Measurements from ENCODE around the gene GLCE.
A peak's percentile ranks its signal among the peaks of the same experiment; 100 is the strongest.
"Not testable (repeated sequence)": the region's sequence is repeated elsewhere in the genome, so short reads cannot be mapped to it uniquely, and the experiment has no call there.

The GLCE gene

DNA sequence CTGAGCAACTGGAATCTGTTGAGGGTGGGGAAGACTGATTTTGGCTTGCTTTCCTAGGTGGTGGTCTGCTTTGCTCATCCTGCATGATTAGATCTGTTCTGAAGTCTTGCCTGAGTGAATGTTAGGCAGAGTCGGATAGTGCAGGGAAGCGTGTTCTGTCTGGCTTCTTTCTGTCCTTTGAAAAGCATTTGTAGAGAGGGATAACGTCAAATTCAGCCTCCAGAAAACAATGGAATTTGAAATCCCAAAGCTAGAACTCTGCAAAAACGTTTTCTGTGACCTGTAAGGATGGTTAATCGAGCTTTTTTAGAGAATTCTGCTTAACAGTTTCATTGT, 1.4 kb downstream of the GLCE start:
- H3K4me1 Mint-ChIP-seq: peaks cover 11% of the 10 kb centered on the region
- no peaks in the 10 kb centered on the region for H3K9me3 Mint-ChIP-seq
- no peaks in the 10 kb centered on the region for H3K27me3 Mint-ChIP-seq (ENCODE audit: low read depth)
- H3K36me3 Mint-ChIP-seq (ENCODE audit: low read depth): no peaks in the 10 kb centered on the region
- H3K4me3 Mint-ChIP-seq: peak overlapping the region; percentile 98 to 100 (median 99)
- TF ChIP-seq CTCF (IDR thresholded peaks at IDR 0.05; ENCODE audit: unreplicated experiment in 3 of 3): no peak
- peak overlapping the region; percentile 71 to 88 (median 79) for H3K27ac Mint-ChIP-seq

GRCh38 chr15:69163141-69163669, 2.8 kb downstream of the GLCE start:
- H3K27me3 Mint-ChIP-seq (ENCODE audit: low read depth): no peaks in the 10 kb centered on the region
- no peak for TF ChIP-seq CTCF (IDR thresholded peaks at IDR 0.05; ENCODE audit: unreplicated experiment in 3 of 3)
- no peaks in the 10 kb centered on the region for H3K9me3 Mint-ChIP-seq
- no peak overlapping the region for H3K27ac Mint-ChIP-seq
- H3K4me3 Mint-ChIP-seq: peak overlapping the region; percentile 13 to 47 (median 45)
- no peaks in the 10 kb centered on the region for H3K36me3 Mint-ChIP-seq (ENCODE audit: low read depth)
- H3K4me1 Mint-ChIP-seq: peaks cover 11% of the 10 kb centered on the region

DNA sequence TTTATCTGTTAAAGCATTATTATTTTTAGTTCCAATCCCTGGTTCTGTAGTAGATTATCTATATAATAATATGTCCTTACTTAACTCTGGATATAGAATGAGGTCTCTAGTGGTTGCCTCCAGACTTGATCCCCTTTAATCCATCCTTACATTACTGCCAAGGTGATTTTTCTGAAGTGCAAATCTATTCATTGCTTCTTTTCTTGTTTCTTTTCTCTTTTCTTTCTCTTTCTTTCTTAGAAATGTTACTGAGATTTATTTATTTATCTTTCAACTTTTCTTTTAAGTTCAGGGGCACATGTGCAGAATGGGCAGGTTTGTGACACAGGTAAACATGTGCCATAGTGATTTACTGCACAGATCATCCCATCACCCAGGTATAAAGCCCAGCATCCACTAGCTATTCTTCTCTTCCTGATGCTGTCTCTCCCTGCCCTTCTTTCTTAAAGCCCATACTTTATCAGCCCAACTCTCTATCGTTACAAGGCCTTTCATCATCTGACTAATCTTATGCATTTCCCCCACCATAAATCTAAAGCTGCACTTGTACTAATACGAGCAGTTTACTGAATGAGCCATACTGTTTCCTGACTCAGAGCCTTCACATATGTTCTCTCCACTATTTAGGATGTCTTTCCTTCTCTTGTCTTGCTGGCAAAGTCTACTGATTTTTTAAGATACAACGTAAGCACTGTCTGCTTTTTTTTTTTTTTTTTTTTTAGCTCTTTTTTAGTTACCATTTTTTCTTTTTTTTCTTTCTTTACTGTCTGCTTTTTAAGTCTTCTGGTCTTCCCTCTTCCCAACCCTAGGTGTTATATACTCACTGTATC, 4.6 kb downstream of the GLCE start:
- Mint-ChIP-seq H3K27me3 (ENCODE audit: low read depth) (no peaks in the 10 kb centered on the region), H3K36me3 (ENCODE audit: low read depth) (peaks cover 3% of the 10 kb centered on the region), H3K4me1 (peaks cover 11% of the 10 kb centered on the region), H3K27ac (no peak overlapping the region), H3K4me3 (peak overlapping the region in 1 of 3 experiments; percentile 4), H3K9me3 (no peaks in the 10 kb centered on the region)
- no peak for TF ChIP-seq CTCF (IDR thresholded peaks at IDR 0.05; ENCODE audit: unreplicated experiment in 3 of 3)

DNA sequence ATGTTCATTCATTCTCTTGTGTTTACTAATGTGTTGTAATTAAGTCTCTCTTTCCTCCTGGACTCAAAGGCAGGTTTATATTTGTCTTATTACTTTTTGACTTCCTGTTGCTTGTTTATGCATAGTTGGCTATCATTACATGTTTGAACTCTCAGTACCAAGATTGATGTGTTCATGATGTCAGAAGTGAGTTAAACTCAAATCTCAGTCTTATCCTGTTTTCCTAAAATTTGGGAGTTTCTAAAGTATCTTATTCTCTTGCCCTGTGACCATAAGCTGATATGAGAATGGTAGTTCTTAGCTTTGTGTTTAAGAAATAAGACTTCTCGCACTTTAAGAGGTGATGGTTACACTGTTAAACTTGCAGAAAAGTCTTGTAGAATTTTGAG, 5.2 kb downstream of the GLCE start:
- peaks cover 3% of the 10 kb centered on the region for H3K36me3 Mint-ChIP-seq (ENCODE audit: low read depth)
- H3K4me3 Mint-ChIP-seq: peak overlapping the region in 1 of 3 experiments; percentile 4
- no peaks in the 10 kb centered on the region for H3K9me3 Mint-ChIP-seq
- H3K4me1 Mint-ChIP-seq: peaks cover 11% of the 10 kb centered on the region
- no peaks in the 10 kb centered on the region for H3K27me3 Mint-ChIP-seq (ENCODE audit: low read depth)
- no peak overlapping the region for H3K27ac Mint-ChIP-seq
- TF ChIP-seq CTCF (IDR thresholded peaks at IDR 0.05; ENCODE audit: unreplicated experiment in 3 of 3): no peak

- TF ChIP-seq CTCF (IDR thresholded peaks at IDR 0.05; ENCODE audit: unreplicated experiment in 3 of 3): no peak
- Mint-ChIP-seq H3K9me3 (no peaks in the 10 kb centered on the region), H3K27ac (no peak overlapping the region), H3K4me3 (no peak overlapping the region), H3K27me3 (ENCODE audit: low read depth) (no peaks in the 10 kb centered on the region), H3K36me3 (ENCODE audit: low read depth) (peaks cover 3% of the 10 kb centered on the region), H3K4me1 (peaks cover 2% of the 10 kb centered on the region)
Measured at GRCh38 chr15:69167218-69167846, 6.9 kb downstream of the GLCE start.

GRCh38 chr15:69168361-69168760, 7.9 kb downstream of the GLCE start:
- H3K4me1 Mint-ChIP-seq; H3K4me3 Mint-ChIP-seq; H3K9me3 Mint-ChIP-seq; H3K27me3 Mint-ChIP-seq (ENCODE audit: low read depth); H3K27ac Mint-ChIP-seq; H3K36me3 Mint-ChIP-seq (ENCODE audit: low read depth): not testable (repeated sequence)

DNA sequence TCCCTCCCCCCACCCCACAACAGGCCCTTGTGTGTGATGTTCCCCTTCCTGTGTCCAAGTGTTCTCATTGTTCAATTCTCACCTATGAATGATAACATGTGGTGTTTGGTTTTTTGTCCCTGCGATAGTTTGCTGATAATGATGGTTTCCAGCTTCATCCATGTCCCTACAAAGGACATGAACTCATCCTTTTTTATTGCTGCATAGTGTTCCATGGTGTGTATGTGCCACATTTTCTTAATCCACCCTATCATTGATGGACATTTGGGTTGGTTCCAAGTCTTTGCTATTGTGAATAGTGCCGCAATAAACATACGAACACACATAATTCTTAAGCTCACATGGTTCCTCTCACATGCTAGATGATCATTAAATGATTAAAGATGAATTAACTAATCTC, 9.1 kb downstream of the GLCE start:
- not testable (repeated sequence) for H3K4me3 Mint-ChIP-seq; H3K36me3 Mint-ChIP-seq (ENCODE audit: low read depth); H3K27me3 Mint-ChIP-seq (ENCODE audit: low read depth); H3K27ac Mint-ChIP-seq; H3K9me3 Mint-ChIP-seq; H3K4me1 Mint-ChIP-seq
